ENCODE data around the gene ITGAL. TPM values are rescaled to one million over a fixed set of nuclear protein-coding genes. Genes with fewer than 3 reads are reported as not detected.

ITGAL gene
- total and polyA plus RNA-seq, 4 donors: 14.4 to 48.1 (median 24.0) TPM

DNA sequence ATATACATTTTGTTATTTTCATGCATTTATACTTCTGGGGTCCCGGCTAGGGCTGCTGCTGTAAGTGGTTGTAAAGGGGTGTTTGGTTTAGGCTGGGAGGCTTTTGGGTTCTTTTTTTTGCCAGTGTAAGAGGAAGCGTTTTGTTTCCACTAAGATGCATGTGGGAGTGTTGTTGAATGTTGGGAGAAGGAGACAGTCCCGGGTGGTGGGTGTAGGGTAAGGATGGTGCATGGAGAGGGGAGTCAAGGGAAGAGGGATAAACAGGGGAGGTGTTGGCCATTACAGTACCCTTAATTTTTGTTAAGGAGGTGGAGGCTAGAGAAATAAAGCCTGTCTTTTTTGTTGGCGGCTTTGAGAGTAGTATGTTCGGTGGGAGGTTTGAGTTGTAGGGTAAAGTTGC lies 70.5 kb downstream of the ITGAL start:
- no peak overlapping the region for H3K4me3 ChIP-seq
- WGBS, 2 donors: 79 to 88% methylated on average over 5 of the region's 5 CpGs
- no peaks in the 10 kb centered on the region for H3K27me3 ChIP-seq (ENCODE audit: control insufficient read depth in 3 of 3, insufficient read depth in 3 of 3, low read length in 2 of 3)
- no peak for ATAC-seq (ENCODE audit: insufficient read depth, low FRiP score)
- TF ChIP-seq, protein P1, sequence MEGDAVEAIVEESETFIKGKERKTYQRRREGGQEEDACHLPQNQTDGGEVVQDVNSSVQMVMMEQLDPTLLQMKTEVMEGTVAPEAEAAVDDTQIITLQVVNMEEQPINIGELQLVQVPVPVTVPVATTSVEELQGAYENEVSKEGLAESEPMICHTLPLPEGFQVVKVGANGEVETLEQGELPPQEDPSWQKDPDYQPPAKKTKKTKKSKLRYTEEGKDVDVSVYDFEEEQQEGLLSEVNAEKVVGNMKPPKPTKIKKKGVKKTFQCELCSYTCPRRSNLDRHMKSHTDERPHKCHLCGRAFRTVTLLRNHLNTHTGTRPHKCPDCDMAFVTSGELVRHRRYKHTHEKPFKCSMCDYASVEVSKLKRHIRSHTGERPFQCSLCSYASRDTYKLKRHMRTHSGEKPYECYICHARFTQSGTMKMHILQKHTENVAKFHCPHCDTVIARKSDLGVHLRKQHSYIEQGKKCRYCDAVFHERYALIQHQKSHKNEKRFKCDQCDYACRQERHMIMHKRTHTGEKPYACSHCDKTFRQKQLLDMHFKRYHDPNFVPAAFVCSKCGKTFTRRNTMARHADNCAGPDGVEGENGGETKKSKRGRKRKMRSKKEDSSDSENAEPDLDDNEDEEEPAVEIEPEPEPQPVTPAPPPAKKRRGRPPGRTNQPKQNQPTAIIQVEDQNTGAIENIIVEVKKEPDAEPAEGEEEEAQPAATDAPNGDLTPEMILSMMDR (IDR thresholded peaks at IDR 0.05; ENCODE audit: control extremely low read depth, extremely low read depth): no peak
- DNase-seq: no peak
- H3K36me3 ChIP-seq (ENCODE audit: control insufficient read depth in 4 of 4, insufficient read depth in 4 of 4, low read length in 4 of 4): no peaks in the 10 kb centered on the region
- no peaks in the 10 kb centered on the region for H3K9me3 ChIP-seq (ENCODE audit: control insufficient read depth in 4 of 4, insufficient read depth in 3 of 4, low read length in 3 of 4)
- H3K4me1 ChIP-seq (ENCODE audit: control insufficient read depth in 5 of 5, insufficient read depth in 5 of 5, low read length in 5 of 5): peaks cover 2 to 13% (median 3%) of the 10 kb centered on the region in 5 donors
- H3K27ac ChIP-seq (ENCODE audit: low read depth in 1 of 2, low read length in 1 of 2): no peak overlapping the region
- H3K9ac ChIP-seq (ENCODE audit: insufficient read depth in 1 of 2, low read length in 2 of 2): no peak overlapping the region

DNA sequence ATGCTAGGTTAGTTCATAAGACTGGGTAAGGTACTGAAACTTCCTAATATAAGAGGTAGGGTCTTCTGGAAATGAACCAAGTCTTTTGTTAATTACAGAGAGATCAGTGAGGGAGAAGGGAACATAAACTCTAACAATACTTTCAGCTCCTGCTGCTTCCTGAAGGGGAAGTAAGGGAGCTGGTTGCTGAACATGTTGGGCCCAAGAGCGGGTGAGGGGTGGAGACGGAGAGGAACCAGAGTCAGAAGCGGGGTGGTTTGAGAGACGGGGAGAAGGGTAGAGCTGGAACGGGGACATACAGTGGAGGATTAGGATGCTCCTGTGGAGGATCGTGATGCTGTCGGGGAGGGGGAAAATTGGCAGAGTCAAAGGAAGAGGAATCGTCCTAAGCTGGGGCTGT lies 73.6 kb downstream of the ITGAL start:
- 60 to 78% methylated on average over 8 of the region's 8 CpGs for WGBS, 2 donors

DNA sequence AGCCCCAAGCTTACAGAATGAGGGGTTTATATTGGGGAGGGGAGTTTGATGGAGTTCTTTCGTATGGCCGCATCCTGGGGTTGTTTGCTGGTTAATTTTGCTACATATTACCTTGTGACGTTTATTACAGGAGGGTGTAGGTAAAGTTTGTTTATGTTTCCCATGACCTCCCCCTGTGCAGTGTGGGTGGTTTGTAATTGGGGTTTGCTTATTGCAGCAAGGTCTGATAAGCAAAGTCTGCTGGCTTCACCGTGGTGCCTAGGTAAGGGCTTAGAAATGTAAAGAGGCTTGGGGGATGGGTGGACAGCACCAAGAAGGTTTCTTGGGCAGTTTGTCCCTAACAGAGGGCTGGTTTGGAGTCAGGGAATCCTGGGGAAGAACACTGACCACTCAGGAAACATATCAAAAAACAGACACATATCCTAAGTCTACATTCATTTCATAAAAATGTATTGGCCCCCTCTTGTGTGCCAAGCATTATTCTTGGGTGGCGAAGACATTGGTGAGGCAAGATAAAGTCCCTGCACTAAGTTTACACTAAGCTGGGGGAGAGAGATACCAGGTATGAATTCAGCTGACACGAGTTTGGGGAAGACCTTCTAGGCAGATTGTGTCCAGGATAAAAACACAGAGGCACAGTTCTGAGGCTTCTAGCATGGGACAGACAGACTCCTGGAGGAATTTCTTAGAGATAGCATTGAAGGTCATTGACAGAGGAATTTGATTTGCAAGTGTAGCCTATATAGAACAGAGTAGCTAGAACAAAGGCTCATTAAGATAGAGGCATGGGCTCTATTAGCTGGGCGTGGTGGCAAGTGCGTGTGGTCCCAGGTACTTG lies 76.1 kb downstream of the ITGAL start:
- no peaks in the 10 kb centered on the region for H3K9me3 ChIP-seq (ENCODE audit: control insufficient read depth in 4 of 4, insufficient read depth in 3 of 4, low read length in 3 of 4)
- no peak for ATAC-seq (ENCODE audit: insufficient read depth, low FRiP score)
- H3K4me3 ChIP-seq: no peak overlapping the region
- peak overlapping the region in 1 of 2 donors; percentile 88 for H3K27ac ChIP-seq (ENCODE audit: low read depth in 1 of 2, low read length in 1 of 2)
- H3K27me3 ChIP-seq (ENCODE audit: control insufficient read depth in 3 of 3, insufficient read depth in 3 of 3, low read length in 2 of 3): no peaks in the 10 kb centered on the region
- H3K9ac ChIP-seq (ENCODE audit: insufficient read depth in 1 of 2, low read length in 2 of 2): no peak overlapping the region
- TF ChIP-seq, protein P1 (IDR thresholded peaks at IDR 0.05; ENCODE audit: control extremely low read depth, extremely low read depth): no peak
- no peaks in the 10 kb centered on the region for H3K36me3 ChIP-seq (ENCODE audit: control insufficient read depth in 4 of 4, insufficient read depth in 4 of 4, low read length in 4 of 4)
- WGBS, 2 donors: 81 to 84% methylated on average over 8 of the region's 8 CpGs
- DNase-seq: no peak
- peaks cover 0 to 9% (median 4%) of the 10 kb centered on the region in 5 donors for H3K4me1 ChIP-seq (ENCODE audit: control insufficient read depth in 5 of 5, insufficient read depth in 5 of 5, low read length in 5 of 5)

More for the DNA sequence above, 73.6 kb downstream of the ITGAL start:
- no peak for ATAC-seq (ENCODE audit: insufficient read depth, low FRiP score)
- DNase-seq: no peak
- H3K27me3 ChIP-seq (ENCODE audit: control insufficient read depth in 3 of 3, insufficient read depth in 3 of 3, low read length in 2 of 3): no peaks in the 10 kb centered on the region
- no peaks in the 10 kb centered on the region for H3K9me3 ChIP-seq (ENCODE audit: control insufficient read depth in 4 of 4, insufficient read depth in 3 of 4, low read length in 3 of 4)
- peaks cover 2 to 16% (median 3%) of the 10 kb centered on the region in 5 donors for H3K4me1 ChIP-seq (ENCODE audit: control insufficient read depth in 5 of 5, insufficient read depth in 5 of 5, low read length in 5 of 5)
- no peak overlapping the region for H3K27ac ChIP-seq (ENCODE audit: low read depth in 1 of 2, low read length in 1 of 2)
- H3K36me3 ChIP-seq (ENCODE audit: control insufficient read depth in 4 of 4, insufficient read depth in 4 of 4, low read length in 4 of 4): no peaks in the 10 kb centered on the region
- TF ChIP-seq, protein P1 (IDR thresholded peaks at IDR 0.05; ENCODE audit: control extremely low read depth, extremely low read depth): no peak
- no peak overlapping the region for H3K4me3 ChIP-seq
- H3K9ac ChIP-seq (ENCODE audit: insufficient read depth in 1 of 2, low read length in 2 of 2): no peak overlapping the region

Data from lung (tissue), 12 donors.